ENCODE measurements around the gene FAM120B.
"Not testable (repeated sequence)": the region's sequence is repeated elsewhere in the genome, so short reads cannot be mapped to it uniquely, and the experiment has no call there.

DNA sequence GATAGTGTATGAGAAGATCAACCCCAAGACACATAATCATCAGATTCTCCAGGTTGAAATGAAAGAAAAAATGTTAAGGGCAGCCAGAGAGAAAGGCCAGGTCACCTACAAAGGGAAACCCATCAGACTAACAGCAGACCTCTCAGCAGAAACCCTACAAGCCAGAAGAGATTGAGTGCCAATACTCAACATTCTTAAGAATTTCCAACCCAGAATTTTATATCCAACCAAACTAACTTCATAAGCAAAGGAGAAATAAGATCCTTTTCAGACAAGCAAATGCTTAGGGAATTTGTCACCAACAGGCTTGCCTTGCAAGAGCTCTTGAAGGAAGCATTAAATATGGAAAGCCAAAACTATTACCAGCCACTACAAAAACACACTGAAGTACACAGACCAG is 44.9 kb downstream of the FAM120B start:
- not testable (repeated sequence) for TF ChIP-seq EZH2 (IDR thresholded peaks at IDR 0.05; ENCODE audit: low read depth, unreplicated experiment); JUNB (IDR thresholded peaks at IDR 0.05; ENCODE audit: unreplicated experiment)
- TF ChIP-seq, protein P1, sequence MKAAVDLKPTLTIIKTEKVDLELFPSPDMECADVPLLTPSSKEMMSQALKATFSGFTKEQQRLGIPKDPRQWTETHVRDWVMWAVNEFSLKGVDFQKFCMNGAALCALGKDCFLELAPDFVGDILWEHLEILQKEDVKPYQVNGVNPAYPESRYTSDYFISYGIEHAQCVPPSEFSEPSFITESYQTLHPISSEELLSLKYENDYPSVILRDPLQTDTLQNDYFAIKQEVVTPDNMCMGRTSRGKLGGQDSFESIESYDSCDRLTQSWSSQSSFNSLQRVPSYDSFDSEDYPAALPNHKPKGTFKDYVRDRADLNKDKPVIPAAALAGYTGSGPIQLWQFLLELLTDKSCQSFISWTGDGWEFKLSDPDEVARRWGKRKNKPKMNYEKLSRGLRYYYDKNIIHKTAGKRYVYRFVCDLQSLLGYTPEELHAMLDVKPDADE (IDR thresholded peaks at IDR 0.05): not testable (repeated sequence)
- TF ChIP-seq, protein P2, sequence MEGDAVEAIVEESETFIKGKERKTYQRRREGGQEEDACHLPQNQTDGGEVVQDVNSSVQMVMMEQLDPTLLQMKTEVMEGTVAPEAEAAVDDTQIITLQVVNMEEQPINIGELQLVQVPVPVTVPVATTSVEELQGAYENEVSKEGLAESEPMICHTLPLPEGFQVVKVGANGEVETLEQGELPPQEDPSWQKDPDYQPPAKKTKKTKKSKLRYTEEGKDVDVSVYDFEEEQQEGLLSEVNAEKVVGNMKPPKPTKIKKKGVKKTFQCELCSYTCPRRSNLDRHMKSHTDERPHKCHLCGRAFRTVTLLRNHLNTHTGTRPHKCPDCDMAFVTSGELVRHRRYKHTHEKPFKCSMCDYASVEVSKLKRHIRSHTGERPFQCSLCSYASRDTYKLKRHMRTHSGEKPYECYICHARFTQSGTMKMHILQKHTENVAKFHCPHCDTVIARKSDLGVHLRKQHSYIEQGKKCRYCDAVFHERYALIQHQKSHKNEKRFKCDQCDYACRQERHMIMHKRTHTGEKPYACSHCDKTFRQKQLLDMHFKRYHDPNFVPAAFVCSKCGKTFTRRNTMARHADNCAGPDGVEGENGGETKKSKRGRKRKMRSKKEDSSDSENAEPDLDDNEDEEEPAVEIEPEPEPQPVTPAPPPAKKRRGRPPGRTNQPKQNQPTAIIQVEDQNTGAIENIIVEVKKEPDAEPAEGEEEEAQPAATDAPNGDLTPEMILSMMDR (conservative IDR thresholded peaks at IDR 0.05; ENCODE audit: low read depth in 2 of 2): not testable (repeated sequence)

Measured in GM23338 (cell line).